K562 (cell line): Measurements from ENCODE around the gene OCEL1. TPM values are rescaled to one million over a fixed set of nuclear protein-coding genes. Genes with fewer than 3 reads are reported as not detected.

ENCODE experiments used
- CBX2 ChIP-seq: fragments of 200-600 bp; sonication (generic); IDR thresholded peaks from one replicate; pipeline ENCODE4 v1.6.1; 2012; ENCODE audit warnings: mild to moderate bottlenecking, low read length, inconsistent platforms; ENCODE audit not compliant: insufficient read depth, poor library complexity, severe bottlenecking
- CBX3 ChIP-seq, 2 experiments: IDR thresholded peaks; 1 replicate in 1 of 2; 2 replicates in 1 of 2; pipeline ENCODE4 v1.6.1; 2012; ENCODE audit warnings: inconsistent platforms in 2 of 2, low read length in 2 of 2, borderline replicate concordance in 1 of 2, control low read depth in 1 of 2
- CTBP1 ChIP-seq: fragments of 450-650 bp; IDR thresholded peaks from 2 replicates; pipeline ENCODE4 v1.6.1; 2016; ENCODE audit warnings: borderline replicate concordance
- DPF2 ChIP-seq: fragments of 450-650 bp; IDR thresholded peaks from 2 replicates; pipeline ENCODE4 v1.6.1; 2016
- FOXM1 ChIP-seq, 2 experiments: fragments of 450-650 bp in 1 of 2; sonication (generic) in 1 of 2; formaldehyde crosslinking in 1 of 2; IDR thresholded peaks; 2 replicates each; pipeline versions ENCODE4 v1.6.1 to v1.9.0; 2017 to 2022; ENCODE audit warnings: low read depth in 2 of 2, mild to moderate bottlenecking in 2 of 2, missing genetic modification reagents in 1 of 2, moderate library complexity in 1 of 2
- MCM5 ChIP-seq: fragments of 450-650 bp; IDR thresholded peaks from 2 replicates; pipeline ENCODE4 v1.6.1; 2016; ENCODE audit warnings: low read depth
- MYBL2 ChIP-seq, 2 experiments: fragments of 450-650 bp in 1 of 2; sonication (generic) in 1 of 2; formaldehyde crosslinking in 1 of 2; IDR thresholded peaks; 2 replicates each; pipeline versions ENCODE4 v1.6.1 to v1.8.1; 2017 to 2022; ENCODE audit warnings: borderline replicate concordance in 1 of 2, inconsistent platforms in 1 of 2, low read depth in 1 of 2, mild to moderate bottlenecking in 1 of 2, missing genetic modification reagents in 1 of 2, moderate library complexity in 1 of 2
- SIN3A ChIP-seq, 2 experiments: fragments of 150-350 bp in 1 of 2; IDR thresholded peaks; 2 replicates each; pipeline ENCODE4 v1.6.1; 2011 to 2016; ENCODE audit warnings: borderline replicate concordance in 2 of 2, low read depth in 2 of 2, low read length in 2 of 2, mild to moderate bottlenecking in 2 of 2, moderate library complexity in 2 of 2; ENCODE audit not compliant: control insufficient read depth in 1 of 2
- SLC30A9 ChIP-seq: fragments of 250-450 bp; sonication (Bioruptor Pico); IDR thresholded peaks from 2 replicates; pipeline ENCODE4 v1.8.0; 2022; ENCODE audit warnings: mild to moderate bottlenecking, moderate library complexity
- SMARCC2 ChIP-seq: fragments of 450-650 bp; IDR thresholded peaks from 2 replicates; pipeline ENCODE4 v1.6.1; 2017; ENCODE audit warnings: antibody characterized with exemption, moderate library complexity, mild to moderate bottlenecking, low read depth
- SRF ChIP-seq, 2 experiments: fragments of 250-450, 450-650 bp in 1 of 2; sonication (Bioruptor Pico) in 1 of 2; sonication (generic) in 1 of 2; formaldehyde crosslinking; IDR thresholded peaks; 2 replicates each; pipeline versions ENCODE4 v1.5.0 to v1.5.1; 2020 to 2022; ENCODE audit warnings: mild to moderate bottlenecking in 1 of 2, missing genetic modification reagents in 1 of 2
- TOE1 ChIP-seq, 2 experiments: fragments of 450-650 bp in 1 of 2; sonication (generic) in 1 of 2; formaldehyde crosslinking in 1 of 2; IDR thresholded peaks; 2 replicates each; pipeline versions ENCODE4 v1.7.1 to v1.8.0; 2016 to 2022; ENCODE audit warnings: borderline replicate concordance in 2 of 2, mild to moderate bottlenecking in 2 of 2, antibody characterized with exemption in 1 of 2, inconsistent platforms in 1 of 2, low read depth in 1 of 2, missing genetic modification reagents in 1 of 2, moderate library complexity in 1 of 2
- ZBED1 ChIP-seq: IDR thresholded peaks from 2 replicates; pipeline ENCODE4 v1.6.1; 2014
- ZBTB7A ChIP-seq: IDR thresholded peaks from 2 replicates; pipeline ENCODE4 v1.6.1; 2011; ENCODE audit warnings: low read depth, mild to moderate bottlenecking, low read length, moderate library complexity, borderline replicate concordance; ENCODE audit not compliant: control insufficient read depth
- ZNF436 ChIP-seq: fragments of 250-450, 450-650 bp; sonication (Bioruptor Pico); formaldehyde crosslinking; IDR thresholded peaks from 2 replicates; pipeline ENCODE4 v1.7.0; 2020; ENCODE audit warnings: mild to moderate bottlenecking
- ZSCAN29 ChIP-seq: fragments of 450-650 bp; IDR thresholded peaks from 2 replicates; pipeline ENCODE4 v1.6.1; 2017
- polyA plus RNA-seq, 8 experiments: library from polyadenylated mRNA; depleted of rRNA in 4 of 8; stranded (reverse) in 5 of 8; unstranded in 3 of 8; fragments of >200 nt; fragmentation: Nextera tagmentation in 2 of 8; fragmentation: Illumina TruSeq in 1 of 8; extraction: Ambion mirVana in 2 of 8; extraction: Trizol in 1 of 8; gene quantifications; 2 replicates each; pipeline versions ENCODE4 v1.2.1 to v1.2.3, GENCODE V29; 2011 to 2014; ENCODE audit warnings: inconsistent platforms in 1 of 8, missing spikeins in 1 of 8
- total RNA-seq, 7 experiments: library from RNA; depleted of rRNA in 6 of 7; stranded (reverse); fragments of >200 nt in 6 of 7; fragmentation: Illumina TruSeq in 2 of 7; extraction: Trizol in 2 of 7; gene quantifications; 2 replicates each; pipeline versions ENCODE4 v1.2.1 to v1.2.3, GENCODE V29; 2011 to 2021; ENCODE audit warnings: low replicate concordance in 1 of 7
- TF ChIP-seq, protein P1 (sequence below): sonication (generic); formaldehyde crosslinking; IDR thresholded peaks from 2 replicates; pipeline ENCODE4 v1.8.0; 2022; ENCODE audit warnings: mild to moderate bottlenecking, missing genetic modification reagents, borderline replicate concordance
- TF ChIP-seq, protein P2 (sequence below): sonication (generic); formaldehyde crosslinking; IDR thresholded peaks from 2 replicates; pipeline ENCODE4 v1.8.0; 2022; ENCODE audit warnings: mild to moderate bottlenecking, missing genetic modification reagents

OCEL1 gene
- total and polyA plus RNA-seq, 9 of the 15 experiments (the other 6 are each of a cell fraction or from before 2014, with no cell fraction given): 8.0 to 38.0 (median 12.4) TPM

DNA sequence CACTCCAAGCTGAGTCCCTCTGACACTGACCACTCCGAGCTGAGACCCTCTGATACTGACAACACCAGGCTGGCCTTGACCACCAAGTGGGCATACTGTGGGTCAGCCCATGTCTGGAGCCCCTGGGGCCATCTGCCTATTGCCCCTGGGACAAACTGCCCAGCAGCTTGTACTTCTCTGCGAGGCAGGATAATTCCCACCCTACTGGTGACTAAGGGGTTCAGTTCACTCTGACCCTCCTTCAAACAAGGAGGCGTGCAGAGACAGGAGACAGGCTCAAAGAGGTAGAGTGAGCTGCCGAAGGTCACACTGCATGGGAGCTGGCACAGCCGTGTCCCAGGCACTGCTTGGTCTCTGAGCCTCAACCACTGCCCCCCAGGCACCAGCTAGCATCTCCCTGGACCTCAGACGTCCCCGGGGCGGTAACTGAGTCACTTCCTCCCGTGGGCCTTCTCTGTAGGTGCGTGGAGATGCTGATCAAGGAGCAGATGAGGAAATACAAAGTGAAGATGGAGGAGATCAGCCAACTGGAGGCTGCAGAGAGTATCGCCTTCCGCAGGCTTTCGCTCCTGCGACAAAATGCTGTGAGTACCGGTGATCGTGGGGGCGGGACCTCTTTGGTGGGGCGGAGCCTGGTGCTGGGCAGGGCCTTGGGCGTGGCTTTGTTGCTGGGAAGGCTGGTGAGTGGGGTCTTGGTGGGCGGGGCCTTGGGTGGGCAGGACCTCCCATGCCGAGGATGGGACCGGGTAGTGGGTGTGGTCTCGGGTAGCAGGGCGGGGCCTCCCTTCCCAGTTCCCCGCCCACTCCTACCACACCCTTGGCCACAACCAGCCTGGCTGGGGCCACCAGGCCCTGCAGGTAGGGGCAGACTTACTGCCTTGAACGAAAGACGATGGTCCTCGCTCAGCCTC, 16.6 kb upstream of the OCEL1 start (continued):
- TF ChIP-seq, protein P1, sequence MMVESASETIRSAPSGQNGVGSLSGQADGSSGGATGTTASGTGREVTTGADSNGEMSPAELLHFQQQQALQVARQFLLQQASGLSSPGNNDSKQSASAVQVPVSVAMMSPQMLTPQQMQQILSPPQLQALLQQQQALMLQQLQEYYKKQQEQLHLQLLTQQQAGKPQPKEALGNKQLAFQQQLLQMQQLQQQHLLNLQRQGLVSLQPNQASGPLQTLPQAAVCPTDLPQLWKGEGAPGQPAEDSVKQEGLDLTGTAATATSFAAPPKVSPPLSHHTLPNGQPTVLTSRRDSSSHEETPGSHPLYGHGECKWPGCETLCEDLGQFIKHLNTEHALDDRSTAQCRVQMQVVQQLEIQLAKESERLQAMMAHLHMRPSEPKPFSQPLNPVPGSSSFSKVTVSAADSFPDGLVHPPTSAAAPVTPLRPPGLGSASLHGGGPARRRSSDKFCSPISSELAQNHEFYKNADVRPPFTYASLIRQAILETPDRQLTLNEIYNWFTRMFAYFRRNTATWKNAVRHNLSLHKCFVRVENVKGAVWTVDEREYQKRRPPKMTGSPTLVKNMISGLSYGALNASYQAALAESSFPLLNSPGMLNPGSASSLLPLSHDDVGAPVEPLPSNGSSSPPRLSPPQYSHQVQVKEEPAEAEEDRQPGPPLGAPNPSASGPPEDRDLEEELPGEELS: peak; percentile 38; the same call in 1 of the 2 replicates
- TF ChIP-seq ZNF436 (CRISPR knock-in tag): no peak
- no peak for TF ChIP-seq MCM5
- TF ChIP-seq SIN3A (IDR thresholded peaks at IDR 0.05; ENCODE audit: borderline replicate concordance in 2 of 2, control insufficient read depth in 1 of 2, low read depth in 2 of 2, low read length in 2 of 2): peak in 1 of 2 experiments; percentile 41; a peak in 1 of 4 replicates
- TF ChIP-seq ZSCAN29: no peak
- no peak for TF ChIP-seq ZBED1
- no peak for TF ChIP-seq FOXM1 (IDR thresholded peaks at IDR 0.05; ENCODE audit: low read depth)
- TF ChIP-seq FOXM1 (CRISPR knock-in tag; IDR thresholded peaks at IDR 0.05; ENCODE audit: low read depth): no peak
- TF ChIP-seq ZBTB7A: peak; percentile 93
- no peak for TF ChIP-seq SMARCC2
- no peak for TF ChIP-seq SLC30A9 (CRISPR knock-in tag)
- TF ChIP-seq TOE1 (IDR thresholded peaks at IDR 0.05; ENCODE audit: borderline replicate concordance): no peak
- TF ChIP-seq TOE1 (CRISPR knock-in tag; IDR thresholded peaks at IDR 0.05; ENCODE audit: borderline replicate concordance, low read depth): 0 out of 2 replicates have a peak, but pooled peaks have one; percentile 44
- TF ChIP-seq, protein P2, sequence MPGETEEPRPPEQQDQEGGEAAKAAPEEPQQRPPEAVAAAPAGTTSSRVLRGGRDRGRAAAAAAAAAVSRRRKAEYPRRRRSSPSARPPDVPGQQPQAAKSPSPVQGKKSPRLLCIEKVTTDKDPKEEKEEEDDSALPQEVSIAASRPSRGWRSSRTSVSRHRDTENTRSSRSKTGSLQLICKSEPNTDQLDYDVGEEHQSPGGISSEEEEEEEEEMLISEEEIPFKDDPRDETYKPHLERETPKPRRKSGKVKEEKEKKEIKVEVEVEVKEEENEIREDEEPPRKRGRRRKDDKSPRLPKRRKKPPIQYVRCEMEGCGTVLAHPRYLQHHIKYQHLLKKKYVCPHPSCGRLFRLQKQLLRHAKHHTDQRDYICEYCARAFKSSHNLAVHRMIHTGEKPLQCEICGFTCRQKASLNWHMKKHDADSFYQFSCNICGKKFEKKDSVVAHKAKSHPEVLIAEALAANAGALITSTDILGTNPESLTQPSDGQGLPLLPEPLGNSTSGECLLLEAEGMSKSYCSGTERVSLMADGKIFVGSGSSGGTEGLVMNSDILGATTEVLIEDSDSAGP (CRISPR knock-in tag): peak; percentile 55; the same call in 1 of the 2 replicates
- 0 out of 2 replicates have a peak, but pooled peaks have one; percentile 53 for TF ChIP-seq CTBP1
- no peak; a peak in 1 of 3 replicates for TF ChIP-seq CBX3 (IDR thresholded peaks at IDR 0.05; ENCODE audit: borderline replicate concordance in 1 of 2, low read length in 2 of 2)
- peak in 1 of 2 experiments; percentile 40; a peak in 1 of 4 replicates for TF ChIP-seq SRF (CRISPR knock-in tag; IDR thresholded peaks at IDR 0.05)
- no peak for TF ChIP-seq MYBL2 (IDR thresholded peaks at IDR 0.05; ENCODE audit: low read depth)
- 0 out of 2 replicates have a peak, but pooled peaks have one; percentile 47 for TF ChIP-seq MYBL2 (CRISPR knock-in tag; IDR thresholded peaks at IDR 0.05; ENCODE audit: borderline replicate concordance)
- no peak for TF ChIP-seq DPF2
- TF ChIP-seq CBX2: no peak
